MCF 10A (cell line): ENCODE measurements around the gene SH3TC1. TPM values are rescaled to one million over a fixed set of nuclear protein-coding genes. Genes with fewer than 3 reads are reported as not detected.

Source experiments
- BruUV-seq: library from RNA; stranded (reverse); fragments of 400-500 nt; replicated peaks from 2 replicates; lab custom pipeline; 2021; lab: Mats Ljungman, UMichigan
- CTCF ChIA-PET: fragments of 300-600 bp; sonication (Branson Sonifier 250); formaldehyde crosslinking; extraction: SDS; loops from one replicate; lab custom pipeline; 2021; ENCODE audit warnings: antibody characterized with exemption, inconsistent platforms; lab: Yijun Ruan, JAX
- POLR2A ChIA-PET: fragments of 300-600, 350-650 bp; sonication (Branson Sonifier 250); formaldehyde crosslinking; extraction: SDS; loops from one replicate; lab custom pipeline; 2020; ENCODE audit warnings: antibody characterized with exemption, inconsistent platforms; lab: Yijun Ruan, JAX
- DNase-seq: peaks from one replicate; pipeline ENCODE4 v3.0.0-alpha.2; 2018; ENCODE audit not compliant: unreplicated experiment
- H3K27ac Mint-ChIP-seq: one replicate; pipeline ENCODE4 v1.8.0; 2022; ENCODE audit warnings: mild to moderate bottlenecking, low read depth, mixed read lengths; ENCODE audit not compliant: unreplicated experiment
- H3K27me3 Mint-ChIP-seq: one replicate; pipeline ENCODE4 v1.8.0; 2022; ENCODE audit warnings: mixed read lengths; ENCODE audit not compliant: insufficient read depth, unreplicated experiment
- H3K36me3 Mint-ChIP-seq: one replicate; pipeline ENCODE4 v1.8.0; 2022; ENCODE audit warnings: mild to moderate bottlenecking, moderate library complexity, mixed read lengths; ENCODE audit not compliant: insufficient read depth, unreplicated experiment
- H3K4me1 Mint-ChIP-seq: one replicate; pipeline ENCODE4 v1.8.0; 2022; ENCODE audit warnings: mixed read lengths; ENCODE audit not compliant: insufficient read depth, unreplicated experiment
- H3K4me3 Mint-ChIP-seq: one replicate; pipeline ENCODE4 v1.8.0; 2022; ENCODE audit warnings: mild to moderate bottlenecking, moderate library complexity, mixed read lengths; ENCODE audit not compliant: unreplicated experiment
- H3K9me3 Mint-ChIP-seq: one replicate; pipeline ENCODE4 v1.8.0; 2022; ENCODE audit warnings: mixed read lengths; ENCODE audit not compliant: unreplicated experiment
- CTCF ChIP-seq: fragments of 200-600 bp; IDR thresholded peaks from one replicate; pipeline ENCODE4 v1.8.0; 2022; ENCODE audit warnings: antibody characterized with exemption, mild to moderate bottlenecking; ENCODE audit not compliant: unreplicated experiment
- intact Hi-C: fragments of 100-400 bp; cut with micrococcal nuclease; formaldehyde crosslinking; loops from 2 replicates; pipeline ENCODE4 v1.14.1; 2022
- total RNA-seq: library from RNA; stranded (reverse); gene quantifications from 2 replicates; pipeline ENCODE4 v1.2.3, GENCODE V29; 2022

The SH3TC1 gene
- total RNA-seq, 1 experiment from 2014 or later: 28.8 TPM

GRCh38 chr4:8199594-8200301 lies 658 bp downstream of the SH3TC1 start:
- Mint-ChIP-seq H3K27me3 (no peaks in the 10 kb centered on the region), H3K4me1 (peaks cover 19% of the 10 kb centered on the region), H3K9me3 (no peaks in the 10 kb centered on the region), H3K27ac (peak overlapping the region; percentile 86), H3K4me3 (peak overlapping the region; percentile 78), H3K36me3 (peaks cover 6% of the 10 kb centered on the region)
- CTCF ChIA-PET: interaction anchor here (0.6 to 3.6 kb wide), 8 partner anchors 13 to 718 kb away, joined by 3 to 19 read pairs (median 4); no protein-coding TSS in a partner anchor
- POLR2A ChIA-PET: interaction anchor here (1.3 to 2.7 kb wide), 6 partner anchors 9 to 23 kb away, joined by 3 to 13 read pairs (median 4); no protein-coding TSS in a partner anchor
- TF ChIP-seq CTCF: no peak
- DNase-seq: no peak
- BruUV-seq: TSS peak; percentile 68
- intact Hi-C loops: no loop called here

GRCh38 chr4:8200302-8200975 lies 1.3 kb downstream of the SH3TC1 start:
- peak overlapping the region; percentile 78 for H3K4me3 Mint-ChIP-seq
- CTCF ChIA-PET: interaction anchor here (0.6 to 3.6 kb wide), 2 partner anchors 24 to 30 kb away, joined by 3 to 19 read pairs; no protein-coding TSS in a partner anchor
- DNase-seq: no peak
- H3K36me3 Mint-ChIP-seq: peaks cover 6% of the 10 kb centered on the region
- no peak for TF ChIP-seq CTCF
- no peaks in the 10 kb centered on the region for H3K9me3 Mint-ChIP-seq
- peak overlapping the region; percentile 86 for H3K27ac Mint-ChIP-seq
- no peaks in the 10 kb centered on the region for H3K27me3 Mint-ChIP-seq
- peaks cover 19% of the 10 kb centered on the region for H3K4me1 Mint-ChIP-seq
- intact Hi-C loops: no loop called here
- POLR2A ChIA-PET: interaction anchor here (1.8 kb wide), 1 partner anchor 14 kb away, joined by 7 read pairs; no protein-coding TSS in a partner anchor
- BruUV-seq: no TSS peak

GRCh38 chr4:8201321-8201781 lies 2.3 kb downstream of the SH3TC1 start:
- H3K4me3 Mint-ChIP-seq: peak overlapping the region; percentile 78
- peak overlapping the region; percentile 86 for H3K27ac Mint-ChIP-seq
- H3K36me3 Mint-ChIP-seq: peaks cover 10% of the 10 kb centered on the region
- POLR2A ChIA-PET: interaction anchor here (0.6 to 0.7 kb wide), 2 partner anchors 223 to 1581 kb away, joined by 3 to 4 read pairs; no protein-coding TSS in a partner anchor
- no peaks in the 10 kb centered on the region for H3K9me3 Mint-ChIP-seq
- no TSS peak for BruUV-seq
- CTCF ChIA-PET: interaction anchor here (1.4 kb wide), 1 partner anchor 25 kb away, joined by 4 read pairs; no protein-coding TSS in a partner anchor
- no peak for TF ChIP-seq CTCF
- H3K27me3 Mint-ChIP-seq: no peaks in the 10 kb centered on the region
- intact Hi-C loops: no loop called here
- no peak for DNase-seq
- H3K4me1 Mint-ChIP-seq: peaks cover 25% of the 10 kb centered on the region
